Osteoblast (primary cell): Measurements from ENCODE around the gene ZNF500. TPM values are rescaled to one million over a fixed set of nuclear protein-coding genes. Genes with fewer than 3 reads are reported as not detected.

Experiments
- DNase-seq: peaks from one replicate; pipeline ENCODE4 v3.0.0; 2011; ENCODE audit warnings: low spot score, mixed read lengths; ENCODE audit not compliant: insufficient read length; ENCODE audit errors: missing footprints
- H2AFZ ChIP-seq: 2 replicates; pipeline ENCODE4 v1.6.0; 2011; ENCODE audit warnings: mild to moderate bottlenecking, low read length
- H3K27ac ChIP-seq: 2 replicates; pipeline ENCODE4 v1.5.1; 2011; ENCODE audit warnings: mild to moderate bottlenecking, low read depth, low read length, moderate library complexity
- H3K27me3 ChIP-seq: 2 replicates; pipeline ENCODE4 v1.6.0; 2012; ENCODE audit warnings: mild to moderate bottlenecking, control low read depth, inconsistent platforms, low read length, moderate library complexity; ENCODE audit not compliant: insufficient read depth
- H3K36me3 ChIP-seq: 2 replicates; pipeline ENCODE4 v1.5.1; 2011; ENCODE audit warnings: mild to moderate bottlenecking, low read length, control low read depth, moderate library complexity; ENCODE audit not compliant: insufficient read depth
- H3K4me1 ChIP-seq: 2 replicates; pipeline ENCODE4 v1.5.1; 2011; ENCODE audit warnings: mild to moderate bottlenecking, low read length, control low read depth, moderate library complexity; ENCODE audit not compliant: insufficient read depth
- H3K4me2 ChIP-seq: 2 replicates; pipeline ENCODE4 v1.6.0; 2011; ENCODE audit warnings: mild to moderate bottlenecking, low read length; ENCODE audit not compliant: insufficient read depth
- H3K4me3 ChIP-seq: fragments of 200-600 bp; sonication (generic); 3 replicates; pipeline ENCODE4 v1.5.1; 2012; ENCODE audit warnings: mild to moderate bottlenecking, low read length, inconsistent platforms; ENCODE audit not compliant: insufficient read depth
- H3K79me2 ChIP-seq: 2 replicates; pipeline ENCODE4 v1.6.0; 2012; ENCODE audit warnings: mild to moderate bottlenecking, low read length, control low read depth, inconsistent platforms; ENCODE audit not compliant: insufficient read depth
- H3K9me3 ChIP-seq: 2 replicates; pipeline ENCODE4 v1.5.1; 2011; ENCODE audit warnings: low read depth, low read length, control low read depth
- H4K20me1 ChIP-seq: 2 replicates; pipeline ENCODE4 v1.6.0; 2012; ENCODE audit warnings: mild to moderate bottlenecking, low read length, control low read depth; ENCODE audit not compliant: insufficient read depth
- CTCF ChIP-seq: IDR thresholded peaks from 2 replicates; pipeline ENCODE4 v1.5.1; 2011; ENCODE audit warnings: mild to moderate bottlenecking, low read depth, low read length, moderate library complexity; ENCODE audit errors: extremely low read depth
- total RNA-seq: library from RNA; depleted of rRNA; stranded (reverse); fragments of >200 nt; gene quantifications from 2 replicates; pipeline ENCODE4 v1.2.3, GENCODE V29; 2012

Gene ZNF500
- total RNA-seq, 1 donor: 14.5 TPM

GRCh38 chr16:4801962-4802658, 35.1 kb upstream of the ZNF500 start, which contains the start of gene ROGDI:
Gene ROGDI (minus strand): TSS chr16:4802633. CDS start chr16:4802571, 62 bp downstream.
- Histone ChIP-seq H3K79me2 (no peaks in the 10 kb centered on the region), H3K4me3 (peak within 1 kb of the TSS; percentile 84), H4K20me1 (no peaks in the 10 kb centered on the region), H3K27me3 (no peaks in the 10 kb centered on the region), H2AFZ (peak within 1 kb of the TSS; percentile 81), H3K4me1 (peaks cover 11% of the 10 kb centered on the region), H3K36me3 (peaks cover 13% of the 10 kb centered on the region), H3K4me2 (peak within 1 kb of the TSS; percentile 84), H3K27ac (peak within 1 kb of the TSS; percentile 33), H3K9me3 (no peaks in the 10 kb centered on the region)
- TF ChIP-seq CTCF: no peak
- peak; percentile 96 for DNase-seq

GRCh38 chr16:4801051-4801961, 34.3 kb upstream of the ZNF500 start:
- Histone ChIP-seq H3K9me3 (no peaks in the 10 kb centered on the region), H3K27ac (no peak overlapping the region), H3K4me3 (peak overlapping the region; percentile 84), H3K4me1 (peaks cover 11% of the 10 kb centered on the region), H4K20me1 (no peaks in the 10 kb centered on the region), H2AFZ (peak overlapping the region; percentile 81), H3K27me3 (no peaks in the 10 kb centered on the region), H3K36me3 (peaks cover 9% of the 10 kb centered on the region), H3K4me2 (peak overlapping the region; percentile 84), H3K79me2 (no peaks in the 10 kb centered on the region)
- peak; percentile 74 for DNase-seq
- no peak for TF ChIP-seq CTCF

GRCh38 chr16:4800290-4801041, 33.5 kb upstream of the ZNF500 start:
- peak; percentile 38 for DNase-seq
- TF ChIP-seq CTCF: no peak
- no peaks in the 10 kb centered on the region for H4K20me1 ChIP-seq
- no peaks in the 10 kb centered on the region for H3K9me3 ChIP-seq
- no peak overlapping the region for H3K27ac ChIP-seq
- H3K36me3 ChIP-seq: peaks cover 7% of the 10 kb centered on the region
- H3K79me2 ChIP-seq: no peaks in the 10 kb centered on the region
- H3K27me3 ChIP-seq: no peaks in the 10 kb centered on the region
- no peak overlapping the region for H3K4me3 ChIP-seq
- no peak overlapping the region for H3K4me2 ChIP-seq
- H2AFZ ChIP-seq: no peak overlapping the region
- peaks cover 11% of the 10 kb centered on the region for H3K4me1 ChIP-seq
